AG10803 (cell line): Measurements from ENCODE around the gene GOLGA8B.
"Not testable (repeated sequence)": the region's sequence is repeated elsewhere in the genome, so short reads cannot be mapped to it uniquely, and the experiment has no call there.

Experiments used
- DNase-seq: peaks from one replicate; pipeline ENCODE4 v3.0.0; 2010; ENCODE audit warnings: low read depth
- H3K4me3 ChIP-seq: 2 replicates; pipeline ENCODE4 v1.5.1; 2011; ENCODE audit warnings: mild to moderate bottlenecking, low read length, control low read depth
- CTCF ChIP-seq: conservative IDR thresholded peaks from 2 replicates; pipeline ENCODE4 v1.5.1; 2011; ENCODE audit warnings: mild to moderate bottlenecking, low read length, control low read depth, inconsistent platforms

Gene GOLGA8B

GRCh38 chr15:34583399-34584329, at the start of gene GOLGA8B:
Gene GOLGA8B (minus strand): TSS chr15:34583651. CDS start chr15:34535912, 47,739 bp downstream.
- DNase-seq: peak; percentile 23
- TF ChIP-seq CTCF: no peak
- peak within 1 kb of the TSS; percentile 68 for H3K4me3 ChIP-seq

DNA sequence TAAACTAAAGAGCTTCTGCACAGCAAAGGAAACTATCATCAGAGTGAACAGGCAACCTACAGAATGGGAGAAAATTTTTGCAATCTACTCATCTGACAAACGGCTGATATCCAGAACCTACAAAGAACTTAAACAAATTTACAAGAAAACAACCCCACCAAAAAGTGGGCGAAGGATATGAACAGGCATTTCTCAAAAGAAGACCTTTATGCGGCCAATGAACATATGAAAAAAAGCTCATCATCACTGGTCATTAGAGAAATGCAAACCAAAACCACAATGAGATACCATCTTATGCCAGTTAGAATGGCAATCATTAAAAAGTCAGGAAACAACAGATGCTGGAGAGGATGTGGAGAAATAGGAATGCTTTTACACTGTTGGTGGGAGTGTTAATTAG, 49.7 kb upstream of the GOLGA8B start:
- DNase-seq, H3K4me3 ChIP-seq: not testable (repeated sequence)

- H3K4me3 ChIP-seq: no peak overlapping the region
- no peak for DNase-seq
- TF ChIP-seq CTCF: no peak
Observed at GRCh38 chr15:34628577-34629152, 45.2 kb upstream of the GOLGA8B start.

- no peak overlapping the region for H3K4me3 ChIP-seq
- TF ChIP-seq CTCF: no peak
- no peak for DNase-seq
Observed at GRCh38 chr15:34625007-34625406, 41.6 kb upstream of the GOLGA8B start.

DNA sequence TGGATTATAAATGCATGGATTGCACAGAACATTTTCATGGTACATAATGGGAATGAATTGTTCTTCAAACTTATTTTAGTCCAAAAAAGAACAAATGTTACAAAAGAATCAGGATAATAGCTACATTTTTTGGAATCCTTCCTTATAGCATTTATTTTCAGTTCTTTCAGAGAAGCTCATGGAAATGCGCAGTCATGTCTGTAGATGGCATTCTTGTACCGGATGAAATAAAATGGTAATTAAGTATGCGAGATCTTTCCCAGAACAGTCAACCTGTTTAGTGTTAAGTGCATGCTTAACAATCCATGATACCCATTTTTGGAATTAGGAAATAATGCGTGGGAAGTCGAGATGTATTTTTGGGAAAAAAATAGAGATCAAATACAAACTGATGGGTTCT, 38.2 kb upstream of the GOLGA8B start:
- no peak overlapping the region for H3K4me3 ChIP-seq
- peak; percentile 66 for TF ChIP-seq CTCF
- peak; percentile 59 for DNase-seq

DNA sequence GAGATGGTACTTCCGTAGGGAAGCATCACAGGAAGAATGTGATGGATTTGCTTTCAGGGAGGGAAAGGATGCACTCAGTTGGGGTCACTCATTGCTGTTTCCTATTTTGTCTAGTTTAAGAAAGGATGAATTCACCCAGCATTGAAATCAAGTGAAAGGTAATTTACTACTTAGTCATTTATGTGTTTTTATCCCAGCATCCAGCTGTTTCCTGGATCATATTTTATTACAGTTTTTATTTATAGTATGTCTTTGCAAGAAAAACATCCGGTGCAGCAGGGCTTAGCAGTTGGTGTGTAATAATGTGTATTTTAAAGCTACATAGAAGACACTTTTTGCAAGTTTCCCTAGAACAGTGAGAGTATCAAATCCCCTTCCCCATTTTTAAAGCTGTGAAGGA, 37.4 kb upstream of the GOLGA8B start:
- no peak for DNase-seq
- TF ChIP-seq CTCF: no peak
- H3K4me3 ChIP-seq: no peak overlapping the region

GRCh38 chr15:34620142-34620541, 36.7 kb upstream of the GOLGA8B start:
- no peak overlapping the region for H3K4me3 ChIP-seq
- no peak for TF ChIP-seq CTCF
- no peak for DNase-seq
